ENCODE measurements around the gene SCAMP4.
"Not testable (repeated sequence)": the region's sequence is repeated elsewhere in the genome, so short reads cannot be mapped to it uniquely, and the experiment has no call there.

Gene SCAMP4

DNA sequence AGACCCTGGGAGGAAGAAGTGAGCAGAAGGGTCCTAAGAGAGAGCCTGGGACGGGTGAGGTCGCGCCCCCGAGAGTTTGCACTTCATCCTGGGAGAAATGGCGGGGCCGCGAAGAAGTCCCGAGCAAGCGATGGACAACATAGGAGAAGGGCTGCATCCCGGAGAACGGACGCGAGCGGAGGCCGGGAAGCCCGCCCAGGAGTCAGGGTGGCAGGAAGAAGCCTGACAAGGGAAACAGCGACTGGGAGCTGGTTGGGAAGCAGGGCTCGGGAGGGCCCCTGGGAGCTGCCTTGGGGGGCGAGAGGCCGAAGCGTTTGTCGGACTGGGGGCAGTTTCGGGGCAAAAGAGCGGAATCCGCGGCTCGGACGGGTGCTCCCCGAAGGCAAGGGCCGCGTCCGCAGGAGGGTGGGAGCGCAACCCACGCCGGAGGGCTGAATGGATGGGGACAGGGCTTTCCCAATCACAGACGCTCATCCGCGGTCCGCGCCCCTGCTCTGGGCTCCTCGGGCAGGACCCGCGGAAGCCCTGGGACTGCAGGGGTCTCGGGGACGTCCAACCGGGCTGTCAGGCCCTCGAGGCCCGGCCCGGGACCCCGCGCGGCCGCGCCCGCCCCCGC is 20.4 kb upstream of the SCAMP4 start:
- no peak for DNase-seq

GRCh38 chr19:1885398-1886119 is 19.6 kb upstream of the SCAMP4 start, which contains the start of gene ABHD17A:
ABHD17A (minus strand) TSS chr19:1885496; CDS start chr19:1881566, 3,930 bp downstream.
- DNase-seq: peak; percentile 94

GRCh38 chr19:1886360-1886759 is 18.8 kb upstream of the SCAMP4 start:
- DNase-seq: not testable (repeated sequence)

DNA sequence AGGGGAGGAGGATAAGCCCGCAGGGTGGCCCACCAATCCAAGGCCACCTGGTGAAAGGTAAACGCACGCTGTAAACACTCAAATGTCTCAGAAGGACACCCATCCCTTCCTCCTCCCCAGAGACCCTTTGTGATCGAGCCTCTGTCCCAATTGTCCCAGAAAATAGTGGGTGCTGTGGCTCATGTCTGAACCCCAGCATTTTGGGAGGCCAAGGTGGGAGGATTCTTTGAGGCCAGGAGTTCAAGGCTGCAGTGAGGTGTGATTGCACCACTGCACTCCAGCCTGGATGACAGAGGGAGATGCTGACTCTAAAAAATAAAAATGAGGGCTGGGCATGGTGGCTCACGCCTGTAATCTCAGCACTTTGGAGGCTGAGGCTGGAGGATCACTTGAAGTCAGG is 16.8 kb upstream of the SCAMP4 start:
- no peak for DNase-seq

DNA sequence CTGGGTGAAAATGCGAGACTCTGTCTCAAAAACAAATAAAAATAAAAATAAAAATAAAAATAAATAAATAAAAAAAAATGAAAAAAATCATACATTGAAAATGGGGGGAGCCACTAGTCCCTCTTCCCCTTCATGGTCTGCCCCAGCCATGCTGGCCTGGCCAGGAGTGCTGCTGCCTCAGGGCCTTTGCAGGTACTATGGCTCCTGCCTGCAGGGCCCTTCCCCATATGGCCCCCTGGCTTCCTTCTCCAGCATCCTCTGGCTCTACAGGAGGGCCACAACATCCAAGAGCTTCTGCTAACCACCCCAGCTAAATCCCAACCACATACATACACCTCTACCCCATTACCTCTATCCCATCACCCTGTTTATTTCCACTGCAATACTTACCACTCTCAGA is 15.3 kb upstream of the SCAMP4 start:
- no peak for DNase-seq

DNA sequence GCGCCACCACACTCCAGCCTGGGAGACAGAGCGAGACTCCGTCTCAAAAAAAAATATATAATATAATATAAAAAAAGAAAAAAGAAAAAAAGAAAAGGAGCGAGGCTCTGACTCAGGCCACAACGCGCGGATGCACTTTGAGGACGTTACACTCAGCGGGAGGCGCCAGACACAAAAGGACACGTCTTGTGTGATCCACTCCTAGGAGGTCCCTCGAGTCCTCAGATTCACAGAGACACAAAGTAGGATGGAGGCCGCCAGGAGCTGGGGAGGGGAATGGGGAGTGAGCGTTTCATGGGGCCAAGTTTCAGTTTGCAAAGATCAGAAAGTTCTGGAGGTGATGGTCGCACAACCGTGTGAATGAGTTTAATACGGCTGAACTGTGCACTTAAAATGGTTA is 11.4 kb upstream of the SCAMP4 start:
- no peak for DNase-seq

GRCh38 chr19:1896508-1896907 is 8.7 kb upstream of the SCAMP4 start:
- DNase-seq: no peak

GRCh38 chr19:1901940-1902404 is 3.2 kb upstream of the SCAMP4 start:
- no peak for DNase-seq

GRCh38 chr19:1902923-1903322 is 2.3 kb upstream of the SCAMP4 start:
- no peak for DNase-seq

DNA sequence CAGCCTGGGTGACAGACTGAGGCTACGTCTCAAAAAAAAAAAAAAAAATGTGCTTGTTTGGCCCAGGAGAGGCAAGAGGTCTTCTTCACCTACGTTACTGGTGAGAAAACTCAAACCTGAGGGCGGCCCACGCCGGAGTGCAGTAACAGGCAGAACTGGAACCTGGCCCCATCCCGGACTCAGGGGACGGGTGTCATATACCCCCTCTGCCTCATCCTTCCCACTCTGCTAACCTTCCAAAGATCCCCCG is 414 bp upstream of the SCAMP4 start:
- DNase-seq: no peak

DNA sequence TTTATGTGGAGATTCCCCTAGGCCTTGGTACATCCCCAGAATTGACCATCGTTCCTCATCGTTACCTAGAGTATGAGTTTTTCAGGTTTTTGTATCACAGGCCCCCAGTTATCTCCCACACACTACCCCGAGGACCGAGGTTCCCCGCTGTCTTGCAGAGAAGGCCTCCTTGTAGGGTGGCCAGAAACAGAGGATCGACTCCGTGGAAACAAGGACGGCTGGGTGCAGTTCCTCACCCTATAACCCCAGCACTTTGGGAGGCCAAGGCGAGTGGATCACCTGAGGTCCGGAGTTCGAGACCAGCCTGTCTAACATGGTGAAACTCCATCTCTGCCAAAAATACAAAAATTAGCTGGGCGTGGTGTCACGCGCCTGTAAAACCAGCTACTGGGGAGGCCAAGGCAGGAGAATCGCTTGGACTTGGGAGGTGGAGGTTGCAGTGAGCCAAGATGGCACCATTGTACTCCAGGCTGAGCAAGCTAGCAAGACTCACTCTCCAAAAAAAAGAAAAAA is 720 bp downstream of the SCAMP4 start:
- DNase-seq: no peak

DNA sequence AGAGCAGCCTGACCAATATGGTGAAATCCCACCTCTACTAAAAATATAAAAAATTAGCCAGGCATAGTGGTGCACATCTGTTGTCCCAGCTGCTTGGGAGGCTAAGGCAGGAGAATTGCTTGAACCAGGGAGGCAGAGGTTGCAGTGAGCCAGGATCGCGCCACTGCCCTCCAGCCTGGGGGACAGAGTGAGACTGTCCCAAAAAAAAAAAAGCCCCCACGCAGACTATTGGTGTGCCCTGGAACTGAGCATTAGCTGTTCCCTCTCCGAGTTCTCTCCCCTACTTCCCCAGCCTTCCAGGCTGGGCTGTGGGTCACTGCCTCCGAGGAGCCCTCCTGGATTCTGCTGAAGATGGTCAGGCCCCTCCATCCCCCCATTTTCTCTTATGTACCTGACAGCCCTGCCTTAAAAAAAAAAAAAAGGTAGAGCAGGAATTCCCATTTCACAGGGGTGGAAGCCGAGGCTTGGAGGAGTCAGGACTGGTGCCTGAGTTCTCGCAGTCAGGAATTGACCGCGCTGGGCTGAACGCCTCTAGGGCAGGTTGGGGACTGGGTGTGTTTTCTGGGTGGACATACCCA is 1.9 kb downstream of the SCAMP4 start:
- DNase-seq: no peak

DNA sequence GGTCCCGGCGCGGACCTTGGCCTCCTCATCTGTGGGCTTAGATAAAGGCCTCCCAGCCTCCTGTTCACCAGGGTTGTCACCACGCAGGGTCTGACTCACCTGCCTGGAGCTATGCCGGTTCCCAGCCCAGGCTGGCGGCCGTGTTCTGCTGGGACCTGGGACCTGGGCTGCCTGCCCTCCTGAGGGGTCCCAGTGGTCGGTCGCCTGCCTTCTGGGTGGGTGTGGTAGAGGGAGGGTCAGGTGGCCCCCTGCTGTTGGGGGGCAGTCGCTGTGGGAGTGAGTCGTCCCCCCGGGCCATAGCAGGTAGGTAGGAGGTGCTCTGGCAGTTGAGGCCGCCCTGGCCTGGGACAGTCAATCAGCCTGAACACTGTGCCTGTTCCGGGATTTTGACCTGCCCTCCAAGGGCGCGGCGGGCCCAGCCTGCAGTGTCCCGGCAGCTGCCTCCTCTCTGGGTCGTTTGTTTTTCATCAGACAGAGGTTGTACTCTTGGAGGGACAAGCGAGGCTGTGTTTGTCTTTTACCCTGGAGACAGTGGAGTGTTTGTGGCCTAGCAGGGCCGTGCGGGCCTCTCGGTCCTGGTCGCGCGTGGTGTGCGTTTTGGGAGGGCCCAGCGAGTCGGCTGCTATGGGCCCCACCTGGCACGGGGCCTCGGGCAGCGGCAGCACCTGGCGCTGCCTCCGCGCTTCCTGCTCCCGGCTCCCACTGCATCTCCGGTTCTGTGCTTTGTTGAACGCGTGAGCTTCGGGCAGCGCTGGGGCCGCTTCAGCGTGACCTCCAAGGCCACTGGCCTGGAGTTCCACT is 2.6 kb downstream of the SCAMP4 start:
- DNase-seq: no peak

DNA sequence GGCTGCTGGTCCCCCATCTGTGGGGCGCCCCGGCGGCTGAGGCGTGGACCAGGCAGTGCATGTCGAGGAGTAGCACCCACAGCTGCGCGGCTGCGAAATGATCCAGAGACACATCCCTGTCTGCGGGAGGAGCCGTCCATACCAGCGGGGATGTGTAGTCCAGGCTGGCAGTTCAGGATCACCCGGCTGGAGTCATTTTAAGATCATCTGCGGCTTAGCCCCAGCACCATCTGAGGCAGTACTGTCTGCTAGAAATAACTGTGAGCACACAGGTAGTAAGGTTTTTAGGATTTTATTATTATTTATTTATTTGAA is 3.1 kb downstream of the SCAMP4 start:
- no peak for DNase-seq

GRCh38 chr19:1909761-1910080 is 4.5 kb downstream of the SCAMP4 start:
- no peak for DNase-seq

- DNase-seq: no peak
Observed at GRCh38 chr19:1910177-1910576, 5.0 kb downstream of the SCAMP4 start.

- no peak for DNase-seq
Observed at GRCh38 chr19:1911098-1911497, 5.9 kb downstream of the SCAMP4 start.

DNA sequence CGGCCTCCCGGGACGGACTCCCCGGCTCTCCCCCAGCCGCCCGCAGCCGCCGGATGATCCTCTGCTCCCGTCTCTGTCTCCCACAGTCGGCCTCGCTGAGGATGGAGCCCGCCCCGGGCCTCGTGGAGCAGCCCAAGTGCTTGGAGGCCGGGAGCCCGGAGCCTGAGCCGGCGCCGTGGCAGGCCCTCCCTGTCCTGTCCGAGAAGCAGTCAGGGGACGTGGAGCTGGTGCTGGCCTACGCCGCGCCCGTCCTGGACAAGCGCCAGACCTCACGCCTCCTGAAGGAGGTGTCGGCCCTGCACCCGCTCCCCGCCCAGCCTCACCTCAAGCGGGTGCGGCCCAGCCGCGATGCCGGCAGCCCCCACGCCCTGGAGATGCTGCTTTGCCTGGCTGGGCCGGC is 6.8 kb downstream of the SCAMP4 start:
- DNase-seq: no peak

GRCh38 chr19:1912760-1913505 is 7.7 kb downstream of the SCAMP4 start:
- no peak for DNase-seq

DNA sequence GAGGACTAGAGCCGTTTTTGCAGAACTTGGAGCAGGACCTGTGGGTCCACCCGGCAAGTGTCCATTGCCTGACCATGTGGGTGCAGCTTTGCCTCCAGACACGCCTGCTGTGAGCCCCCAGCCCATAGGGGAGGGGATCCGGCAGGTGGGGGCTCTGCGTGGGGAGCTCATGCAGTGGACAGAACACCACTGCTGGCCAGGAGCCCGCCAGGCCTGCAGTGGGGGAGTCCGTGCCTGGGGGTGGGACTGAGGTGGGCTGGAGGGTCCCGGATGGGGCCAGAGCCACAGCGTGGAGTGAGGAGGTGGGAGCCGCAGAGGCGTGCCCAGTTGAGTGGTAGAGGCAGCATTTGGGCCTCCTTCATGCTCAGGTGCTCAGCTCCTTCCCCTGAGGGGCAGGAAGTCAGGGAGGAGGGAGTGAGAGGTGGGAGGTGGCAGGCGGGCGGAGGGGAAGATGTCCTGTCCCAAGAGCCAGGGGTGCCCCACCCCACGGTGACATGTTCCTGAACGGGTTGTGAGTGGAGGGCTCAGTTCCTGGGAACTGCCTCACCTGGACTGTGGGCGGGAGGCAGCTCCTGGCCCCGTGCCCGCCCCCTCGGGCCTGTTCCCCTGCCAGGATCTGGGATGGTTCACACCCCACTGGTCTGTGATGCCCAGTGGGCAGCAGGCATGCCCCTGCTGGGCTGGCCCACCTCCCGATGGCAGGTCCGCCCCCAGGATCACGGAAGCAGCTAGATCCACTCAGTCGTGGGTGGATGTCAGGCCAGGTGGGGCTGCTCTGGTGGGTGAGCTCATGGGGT is 8.8 kb downstream of the SCAMP4 start:
- DNase-seq: no peak

GRCh38 chr19:1914826-1915341 is 9.7 kb downstream of the SCAMP4 start:
- no peak for DNase-seq

GRCh38 chr19:1917146-1917545 is 11.9 kb downstream of the SCAMP4 start:
- no peak for DNase-seq

Data from stimulated activated CD4-positive, alpha-beta T cell treated with anti-CD3 and anti-CD28 coated beads, Interleukin-12 subunit alpha, Interleukin-12 subunit beta, amount 100 ng/mL, for 4 hours (primary cell).